Measurements from ENCODE around the gene OPHN1.
"Not testable (repeated sequence)": the region's sequence is repeated elsewhere in the genome, so short reads cannot be mapped to it uniquely, and the experiment has no call there.

Gene OPHN1

GRCh38 chrX:68372665-68373064 lies 60.6 kb downstream of the OPHN1 start:
- no peak overlapping the region for H3K27ac ChIP-seq
- no peak for DNase-seq (ENCODE audit: low read depth, low spot score)

- H3K27ac ChIP-seq = no peak overlapping the region
- no peak for DNase-seq (ENCODE audit: low read depth, low spot score)
Measured at GRCh38 chrX:68369559-68369958, 63.7 kb downstream of the OPHN1 start.

- no peak overlapping the region for H3K27ac ChIP-seq
- no peak for DNase-seq (ENCODE audit: low read depth, low spot score)
Measured at GRCh38 chrX:68365341-68365740, 68.0 kb downstream of the OPHN1 start.

DNA sequence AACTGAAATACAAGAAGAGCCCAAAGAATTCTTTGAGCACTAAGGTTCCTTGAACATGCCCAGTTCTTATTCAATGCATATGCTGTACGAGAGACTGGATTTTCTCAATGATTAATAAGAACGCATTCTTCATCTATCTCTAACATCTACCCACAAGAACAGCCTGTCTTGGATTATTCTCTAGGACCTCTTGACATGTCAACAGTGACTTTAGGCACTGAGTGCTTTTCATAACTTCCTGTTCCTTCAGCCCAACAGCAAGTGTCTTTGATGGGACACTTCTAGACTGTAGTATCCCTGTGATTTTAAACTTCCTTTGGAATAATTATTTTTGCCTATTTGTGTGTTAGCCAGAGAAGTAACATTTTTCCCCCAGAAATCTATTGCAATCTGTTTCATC lies 69.3 kb downstream of the OPHN1 start:
- no peak overlapping the region for H3K27ac ChIP-seq
- no peak for DNase-seq (ENCODE audit: low read depth, low spot score)

DNA sequence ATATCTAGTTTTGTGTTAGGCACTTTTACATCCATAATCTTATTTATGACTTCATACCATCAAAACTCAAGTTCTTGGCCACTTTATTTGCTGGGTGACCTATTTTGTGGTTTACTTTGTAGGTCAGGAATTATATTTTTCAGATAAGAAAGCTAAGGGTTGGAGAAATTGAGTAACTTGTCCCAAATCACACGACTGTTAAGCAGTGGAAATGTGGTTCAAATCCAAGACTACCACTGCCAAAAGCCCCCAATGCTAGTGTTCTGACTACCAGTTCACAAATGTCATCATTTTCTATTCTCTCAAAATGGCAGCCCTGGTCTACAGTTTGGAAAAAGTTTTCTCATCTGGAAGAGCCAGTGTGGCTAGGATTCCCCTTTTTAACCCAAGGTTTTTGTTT lies 74.6 kb downstream of the OPHN1 start:
- no peak for DNase-seq (ENCODE audit: low read depth, low spot score)
- no peak overlapping the region for H3K27ac ChIP-seq

DNA sequence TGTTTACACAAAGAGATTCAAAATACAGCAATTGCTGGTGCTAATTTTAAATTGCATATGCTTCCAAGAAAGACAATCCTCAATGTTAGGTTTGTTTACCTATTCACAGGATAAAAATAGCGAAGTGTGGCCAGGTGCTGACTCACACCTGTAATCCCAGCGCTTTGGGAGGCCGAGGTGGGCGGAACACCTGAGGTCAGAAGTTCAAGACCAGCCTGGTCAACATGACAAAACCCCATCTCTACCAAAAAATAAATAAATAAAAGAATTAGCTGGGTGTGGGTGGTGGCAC lies 77.7 kb downstream of the OPHN1 start:
- H3K27ac ChIP-seq = no peak overlapping the region
- no peak for DNase-seq (ENCODE audit: low read depth, low spot score)

DNA sequence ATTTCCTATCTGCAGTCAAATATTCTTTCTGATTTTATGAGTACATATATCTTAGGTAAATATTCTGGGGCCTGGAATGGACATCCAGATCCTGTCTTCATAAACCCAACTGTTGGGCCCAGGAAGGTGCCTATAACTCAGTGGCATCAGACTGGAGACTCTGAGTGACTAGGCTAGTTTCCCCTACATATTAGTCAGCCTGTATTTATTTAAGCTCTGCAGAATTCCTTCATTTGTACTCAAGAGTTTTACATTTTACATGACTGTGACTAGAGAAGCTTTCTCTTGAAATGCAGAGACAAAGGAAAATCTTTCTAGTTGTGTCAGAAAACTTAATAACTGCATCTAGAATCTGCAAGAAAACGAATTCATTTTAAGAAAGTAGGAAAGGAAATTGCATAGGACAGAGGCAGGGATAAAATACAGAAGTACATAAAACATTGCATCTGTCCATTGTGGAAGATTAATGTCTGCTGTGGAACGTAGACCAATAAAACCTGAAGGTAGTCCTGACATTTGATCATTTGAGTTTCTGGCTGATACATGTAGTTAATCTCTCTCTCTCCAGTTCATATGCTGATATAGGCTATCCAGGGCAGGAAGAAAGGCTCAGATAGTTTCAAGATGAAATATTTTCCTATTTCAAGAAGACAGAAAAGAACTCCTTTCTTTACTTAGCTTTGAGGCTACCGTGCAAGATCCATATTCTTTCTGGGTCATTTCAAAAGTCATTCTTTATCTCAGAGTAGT lies 78.2 kb downstream of the OPHN1 start:
- DNase-seq (ENCODE audit: low read depth, low spot score) = no peak

DNA sequence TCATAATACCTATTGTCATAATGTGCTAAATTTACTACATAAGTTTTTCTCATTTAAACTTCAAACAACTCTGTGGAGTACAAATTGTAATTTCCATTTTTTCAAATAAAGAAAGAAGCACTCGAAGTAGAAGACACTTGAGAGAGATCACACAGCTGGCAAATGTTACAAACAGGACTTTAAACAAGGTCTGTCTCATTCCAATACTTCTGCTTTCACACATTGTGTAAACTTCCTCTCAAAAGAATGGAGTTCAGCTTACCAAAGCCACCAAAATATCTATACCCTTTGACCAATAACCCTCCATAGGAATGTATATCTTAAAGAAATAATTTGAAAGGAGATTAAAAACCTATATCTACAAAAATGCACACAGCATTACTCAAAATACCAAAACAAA lies 88.3 kb downstream of the OPHN1 start:
- no peak overlapping the region for H3K27ac ChIP-seq
- DNase-seq (ENCODE audit: low read depth, low spot score) = no peak

More for the DNA sequence above, 78.2 kb downstream of the OPHN1 start:
- no peak overlapping the region for H3K27ac ChIP-seq

- H3K27ac ChIP-seq = no peak overlapping the region
- DNase-seq (ENCODE audit: low read depth, low spot score) = no peak
Measured at GRCh38 chrX:68343551-68343950, 89.7 kb downstream of the OPHN1 start.

DNA sequence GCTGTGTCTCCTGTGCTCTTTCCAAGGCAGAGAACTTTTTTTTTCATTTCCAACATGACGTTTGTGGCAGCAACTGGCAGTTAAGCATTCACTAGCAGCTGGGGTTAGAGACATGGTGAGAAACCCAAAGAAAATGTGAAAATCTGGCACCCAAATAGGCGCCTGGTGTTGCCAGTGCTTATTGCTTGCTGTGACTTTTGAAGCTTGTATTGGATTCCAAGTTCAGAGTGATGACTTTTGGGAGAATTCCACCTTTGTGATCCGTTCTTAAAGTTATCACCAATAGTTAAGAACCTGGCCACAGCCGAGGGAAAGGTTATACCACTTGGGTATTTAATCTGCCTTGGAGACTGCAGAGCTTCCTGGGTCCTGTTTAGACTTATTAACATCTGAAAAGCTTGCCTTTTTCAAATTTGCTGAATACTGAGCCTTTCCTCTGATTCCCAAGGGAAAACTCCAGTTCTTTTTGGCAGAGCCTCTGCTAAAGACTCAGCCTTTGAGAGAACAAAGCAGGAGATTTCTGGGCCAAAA lies 101.0 kb downstream of the OPHN1 start:
- no peak overlapping the region for H3K27ac ChIP-seq

DNA sequence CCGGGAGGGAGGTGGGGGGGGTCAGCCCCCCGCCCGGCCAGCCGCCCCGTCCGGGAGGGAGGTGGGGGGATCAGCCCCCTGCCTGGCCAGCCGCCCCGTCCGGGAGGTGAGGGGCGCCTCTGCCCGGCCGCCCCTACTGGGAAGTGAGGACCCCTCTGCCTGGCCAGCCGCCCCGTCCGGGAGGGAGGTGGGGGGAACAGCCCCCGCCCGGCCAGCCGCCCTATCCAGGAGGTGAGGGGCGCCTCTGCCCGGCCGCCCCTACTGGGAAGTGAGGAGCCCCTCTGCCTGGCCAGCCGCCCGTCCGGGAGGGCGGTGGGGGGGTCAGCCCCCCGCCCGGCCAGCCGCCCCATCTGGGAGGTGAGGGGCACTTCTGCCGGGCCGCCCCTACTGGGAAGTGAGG lies 106.5 kb downstream of the OPHN1 start:
- DNase-seq (ENCODE audit: low read depth, low spot score); H3K27ac ChIP-seq: not testable (repeated sequence)

More for the DNA sequence above, 101.0 kb downstream of the OPHN1 start:
- no peak for DNase-seq (ENCODE audit: low read depth, low spot score)

- peak overlapping the region; percentile 78 for H3K27ac ChIP-seq
- peak; percentile 67 for DNase-seq (ENCODE audit: low read depth, low spot score)
Measured at GRCh38 chrX:68307769-68308168, 125.5 kb downstream of the OPHN1 start.

DNA sequence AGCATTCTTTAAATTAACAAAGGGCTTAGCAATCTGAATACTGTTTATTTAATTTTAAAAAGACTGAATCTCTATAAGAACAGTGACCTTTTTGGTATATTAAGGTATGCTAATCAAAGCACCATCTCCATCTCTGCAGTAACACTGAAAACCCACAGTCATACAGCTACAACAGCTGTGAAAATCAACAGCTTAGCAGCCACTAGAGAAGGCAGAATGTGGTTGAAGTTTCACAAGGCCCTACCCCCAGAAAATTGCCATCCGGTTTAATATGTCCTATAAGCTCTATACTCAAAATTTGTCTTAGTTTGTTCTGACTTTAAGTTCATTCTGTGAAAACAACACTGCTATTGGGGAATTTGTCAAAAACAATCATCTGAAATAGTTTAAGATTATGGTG lies 128.7 kb downstream of the OPHN1 start:
- no peak for DNase-seq (ENCODE audit: low read depth, low spot score)
- H3K27ac ChIP-seq = no peak overlapping the region

- H3K27ac ChIP-seq = peak overlapping the region; percentile 49
- DNase-seq (ENCODE audit: low read depth, low spot score) = no peak
Measured at GRCh38 chrX:68299898-68300297, 133.4 kb downstream of the OPHN1 start.

DNA sequence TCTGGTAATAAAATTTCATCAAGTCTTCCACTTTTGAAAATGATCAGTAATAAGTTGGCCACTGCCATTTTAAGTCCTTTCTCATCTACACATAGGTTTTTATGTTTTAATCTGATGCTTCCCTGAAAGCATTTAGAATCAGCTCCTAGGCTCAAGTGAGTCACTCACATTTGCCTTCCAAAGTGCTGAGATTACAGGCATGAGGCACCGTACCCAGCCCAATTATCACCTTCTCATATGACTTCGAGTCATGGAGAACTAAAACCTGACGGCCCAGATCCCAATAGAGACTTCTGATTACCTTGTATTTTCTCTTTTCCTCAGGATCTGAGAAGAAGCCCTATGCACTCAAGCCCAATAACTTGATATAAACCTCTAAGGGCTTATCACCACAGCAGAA lies 140.8 kb downstream of the OPHN1 start:
- peak; percentile 12 for DNase-seq (ENCODE audit: low read depth, low spot score)
- peak overlapping the region; percentile 41 for H3K27ac ChIP-seq

- DNase-seq (ENCODE audit: low read depth, low spot score) = no peak
- H3K27ac ChIP-seq = no peak overlapping the region
Measured at GRCh38 chrX:68288127-68288526, 145.2 kb downstream of the OPHN1 start.

DNA sequence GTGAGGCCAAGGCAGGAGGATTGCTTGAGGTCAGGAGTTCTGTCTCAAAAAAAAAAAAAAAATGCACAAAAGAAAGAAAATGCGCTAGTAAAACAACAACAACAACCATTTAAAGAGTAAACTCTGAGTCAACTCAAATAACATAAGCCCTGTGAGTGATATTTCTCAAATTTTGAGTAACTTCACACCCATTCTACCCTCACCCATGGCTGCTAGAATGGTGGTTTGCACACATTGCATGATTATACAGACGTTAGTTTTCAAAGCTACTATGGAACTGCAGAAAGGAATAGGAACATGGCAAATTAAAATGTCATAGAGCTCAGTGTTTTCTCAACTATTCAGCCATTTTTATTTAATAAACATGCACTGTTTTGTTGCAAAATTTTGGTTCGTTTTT lies 145.9 kb downstream of the OPHN1 start:
- no peak for DNase-seq (ENCODE audit: low read depth, low spot score)
- H3K27ac ChIP-seq = no peak overlapping the region

- DNase-seq (ENCODE audit: low read depth, low spot score) = no peak
Measured at GRCh38 chrX:68286980-68287379, 146.3 kb downstream of the OPHN1 start.

GRCh38 chrX:68286076-68286475 lies 147.2 kb downstream of the OPHN1 start:
- DNase-seq (ENCODE audit: low read depth, low spot score) = no peak
- no peak overlapping the region for H3K27ac ChIP-seq

More at GRCh38 chrX:68286980-68287379, 146.3 kb downstream of the OPHN1 start:
- H3K27ac ChIP-seq = no peak overlapping the region

DNA sequence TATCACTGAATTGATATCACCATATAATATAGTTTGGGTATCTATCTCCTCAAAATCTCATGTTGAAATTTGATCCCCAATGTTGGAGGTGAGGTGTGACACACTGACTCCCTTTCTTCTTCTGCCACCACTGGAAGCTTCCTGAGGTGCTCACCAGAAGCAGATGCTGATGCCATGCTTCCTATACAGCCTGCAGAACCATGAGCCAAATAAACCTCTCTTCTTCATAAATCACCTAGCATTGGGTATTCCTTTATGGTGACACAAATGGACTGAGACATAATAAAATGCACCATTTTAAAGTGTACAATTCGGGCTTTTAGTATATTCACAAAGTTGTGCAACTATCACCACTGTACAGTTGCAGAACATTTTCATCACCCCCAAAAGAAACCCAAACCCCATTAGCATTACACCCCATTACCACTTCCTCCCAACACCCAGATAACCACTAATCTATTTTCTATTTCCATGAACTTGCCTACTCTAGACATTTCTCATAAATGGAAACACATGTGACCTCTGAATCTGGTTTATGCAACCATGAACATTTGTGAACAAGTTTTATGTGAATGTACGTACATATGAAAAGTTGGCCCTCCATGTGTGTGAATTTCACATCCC lies 148.9 kb downstream of the OPHN1 start:
- no peak for DNase-seq (ENCODE audit: low read depth, low spot score)
- no peak overlapping the region for H3K27ac ChIP-seq

DNA sequence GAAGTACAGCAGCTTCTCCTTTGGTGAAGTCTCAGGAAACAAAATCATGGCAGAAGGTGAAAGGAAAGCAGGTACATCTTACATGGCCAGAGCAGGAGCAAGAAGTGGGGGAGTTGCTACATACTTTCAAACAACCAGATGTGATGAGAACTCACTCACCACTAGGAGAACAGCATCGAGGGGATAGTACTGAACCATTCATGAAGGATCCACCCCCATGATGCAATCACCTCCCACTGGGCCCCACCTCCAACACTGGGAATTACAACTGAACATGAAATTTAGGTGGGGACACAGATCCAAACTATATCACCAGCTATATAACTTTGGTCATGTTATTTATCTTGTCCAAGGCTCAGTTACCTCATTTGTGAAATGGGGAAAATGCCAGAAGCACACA lies 159.4 kb downstream of the OPHN1 start:
- no peak for DNase-seq (ENCODE audit: low read depth, low spot score)

GRCh38 chrX:68264793-68265192 lies 168.5 kb downstream of the OPHN1 start:
- H3K27ac ChIP-seq; DNase-seq (ENCODE audit: low read depth, low spot score): not testable (repeated sequence)

More for the DNA sequence above, 159.4 kb downstream of the OPHN1 start:
- H3K27ac ChIP-seq = no peak overlapping the region

All from epithelial cell of prostate (primary cell).